Measurements from ENCODE around the gene LGALS9C.
"Not testable (repeated sequence)": the region's sequence is repeated elsewhere in the genome, so short reads cannot be mapped to it uniquely, and the experiment has no call there.

Gene LGALS9C

GRCh38 chr17:18542234-18542633 lies 65.6 kb downstream of the LGALS9C start:
- DNase-seq = not testable (repeated sequence)

- DNase-seq = not testable (repeated sequence)
Measured at GRCh38 chr17:18542907-18543306, 66.3 kb downstream of the LGALS9C start.
